Activated CD4-positive, alpha-beta T cell treated with anti-CD3 and anti-CD28 coated beads, Interleukin-2, amount 10 ng/mL, durations not matched to agents 24 days and 14 days (primary cell): Measurements from ENCODE around the gene TCP10L. TPM values are rescaled to one million over a fixed set of nuclear protein-coding genes. Genes with fewer than 3 reads are reported as not detected.
A peak's percentile ranks its signal among the peaks of the same experiment; 100 is the strongest.
"Not testable (repeated sequence)": the region's sequence is repeated elsewhere in the genome, so short reads cannot be mapped to it uniquely, and the experiment has no call there.

Experiments used
- DNase-seq: peaks from one replicate; pipeline ENCODE4 v3.0.0; 2022
- H3K27ac Mint-ChIP-seq: one replicate; pipeline ENCODE4 v1.8.0; 2022; ENCODE audit warnings: mild to moderate bottlenecking, mixed read lengths
- H3K27me3 Mint-ChIP-seq: one replicate; pipeline ENCODE4 v1.8.0; 2022; ENCODE audit warnings: mixed read lengths
- H3K36me3 Mint-ChIP-seq: one replicate; pipeline ENCODE4 v1.8.0; 2022; ENCODE audit warnings: low read depth, mild to moderate bottlenecking, mixed read lengths
- H3K4me1 Mint-ChIP-seq: one replicate; pipeline ENCODE4 v1.8.0; 2021; ENCODE audit warnings: mixed read lengths
- H3K4me3 Mint-ChIP-seq: one replicate; pipeline ENCODE4 v1.8.0; 2022; ENCODE audit warnings: mild to moderate bottlenecking, moderate library complexity, mixed read lengths
- H3K9me3 Mint-ChIP-seq: one replicate; pipeline ENCODE4 v1.8.0; 2021; ENCODE audit warnings: mixed read lengths
- intact Hi-C: fragments of 100-400 bp; cut with micrococcal nuclease; formaldehyde crosslinking; loops from one replicate; pipeline ENCODE4 v1.15.1; 2023
- total RNA-seq: library from RNA; stranded (reverse); gene quantifications from 2 replicates; pipeline ENCODE4 v1.2.3, GENCODE V29; 2022

The TCP10L gene
- total RNA-seq, 1 donor from 2014 or later = 0.58 TPM

DNA sequence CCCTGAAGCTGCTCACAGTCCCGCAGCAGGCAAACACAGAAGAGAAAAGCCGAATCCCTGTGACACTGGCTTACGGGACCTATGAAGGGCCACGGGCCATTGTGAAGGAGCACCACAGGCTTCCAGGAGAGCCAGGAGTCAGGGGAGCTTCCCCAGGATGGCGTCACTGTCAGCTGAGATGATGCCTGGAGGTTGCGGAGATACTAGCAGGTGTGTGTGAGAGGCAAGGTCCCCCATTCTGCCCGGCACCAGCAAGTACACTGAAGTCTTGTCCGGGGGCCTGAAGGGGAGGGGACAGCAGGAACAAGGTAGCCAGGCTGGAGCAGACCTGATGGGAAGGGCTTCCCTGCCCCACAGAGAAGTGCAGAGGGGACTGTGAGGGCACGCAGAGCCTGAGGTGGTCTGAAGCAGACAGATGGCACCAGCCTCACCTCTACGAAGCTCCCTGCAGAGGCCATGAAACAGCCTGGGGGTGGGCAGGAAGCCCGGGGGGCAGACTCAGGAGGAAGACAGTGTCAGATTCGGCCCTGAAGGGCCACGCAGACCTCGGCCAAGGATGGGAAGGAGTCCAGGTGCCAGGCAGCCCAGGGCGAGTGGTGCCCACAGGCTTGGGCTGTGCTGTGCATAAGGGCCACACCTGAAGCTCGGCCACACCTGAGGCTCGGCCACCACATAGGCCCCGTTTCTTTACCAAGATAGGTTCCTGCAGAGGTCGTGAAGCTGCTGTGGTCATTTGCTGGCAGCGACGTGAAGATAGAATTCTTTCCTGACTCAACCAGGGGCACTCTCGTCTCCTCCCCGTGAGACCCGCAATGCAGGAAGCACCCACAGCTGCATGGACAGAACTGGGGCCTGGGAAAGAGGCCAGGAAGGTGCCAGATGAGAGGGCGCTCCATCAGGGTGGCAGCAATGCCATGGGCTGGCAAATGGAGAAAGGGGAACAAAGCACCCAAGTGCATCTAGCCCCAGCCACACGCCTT is 10.1 kb downstream of the TCP10L start:
- Mint-ChIP-seq H3K9me3 (no peaks in the 10 kb centered on the region), H3K4me3 (no peak overlapping the region), H3K36me3 (no peaks in the 10 kb centered on the region), H3K27ac (no peak overlapping the region), H3K4me1 (peaks cover under 1% of the 10 kb centered on the region), H3K27me3 (peaks cover 2% of the 10 kb centered on the region)
- DNase-seq = no peak
- intact Hi-C loops = no loop called here

DNA sequence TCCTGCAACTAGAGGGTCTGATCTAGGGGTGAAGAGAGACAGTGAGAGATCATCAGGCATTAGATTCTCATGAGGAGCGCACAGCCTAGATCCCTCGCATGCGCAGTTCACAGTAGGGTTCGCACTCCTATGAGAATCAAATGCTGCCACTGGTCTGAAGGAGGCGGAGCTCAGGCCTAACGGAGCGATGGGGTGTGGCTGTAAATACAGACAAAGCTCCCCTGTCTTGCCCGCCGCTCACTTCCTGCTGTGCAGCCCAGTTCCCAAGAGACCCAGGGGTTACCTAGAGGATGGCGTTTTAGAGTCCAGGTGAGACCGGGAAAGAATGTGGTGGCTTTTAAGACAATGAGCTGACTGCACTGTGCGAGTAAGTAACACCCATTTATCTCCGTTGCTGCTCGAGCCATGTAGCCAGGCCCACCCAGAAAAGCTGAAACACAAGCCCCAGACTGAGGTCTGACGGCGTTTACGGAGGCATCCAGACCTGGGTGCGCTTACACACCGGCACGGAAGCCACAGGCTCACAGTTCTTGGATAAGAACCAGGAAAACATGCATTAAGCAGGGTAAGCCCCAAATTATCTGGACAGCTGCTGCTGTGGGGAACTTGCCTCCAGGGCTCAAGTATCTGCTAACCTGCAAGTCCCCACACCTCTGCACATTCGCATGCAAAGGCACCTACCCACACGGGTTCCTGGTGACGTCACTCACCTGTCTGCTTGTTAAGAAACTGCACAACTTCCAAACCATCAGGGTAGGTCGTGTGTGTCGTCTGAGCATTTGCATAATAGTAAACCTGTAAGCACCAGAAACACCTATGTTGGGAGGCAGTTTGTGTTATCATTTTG is 12.5 kb downstream of the TCP10L start:
- intact Hi-C loops = no loop called here
- H3K9me3 Mint-ChIP-seq = no peaks in the 10 kb centered on the region
- H3K36me3 Mint-ChIP-seq = no peaks in the 10 kb centered on the region
- peaks cover 12% of the 10 kb centered on the region for H3K4me1 Mint-ChIP-seq
- no peak overlapping the region for H3K27ac Mint-ChIP-seq
- H3K4me3 Mint-ChIP-seq = no peak overlapping the region
- DNase-seq = no peak
- peaks cover 2% of the 10 kb centered on the region for H3K27me3 Mint-ChIP-seq

DNA sequence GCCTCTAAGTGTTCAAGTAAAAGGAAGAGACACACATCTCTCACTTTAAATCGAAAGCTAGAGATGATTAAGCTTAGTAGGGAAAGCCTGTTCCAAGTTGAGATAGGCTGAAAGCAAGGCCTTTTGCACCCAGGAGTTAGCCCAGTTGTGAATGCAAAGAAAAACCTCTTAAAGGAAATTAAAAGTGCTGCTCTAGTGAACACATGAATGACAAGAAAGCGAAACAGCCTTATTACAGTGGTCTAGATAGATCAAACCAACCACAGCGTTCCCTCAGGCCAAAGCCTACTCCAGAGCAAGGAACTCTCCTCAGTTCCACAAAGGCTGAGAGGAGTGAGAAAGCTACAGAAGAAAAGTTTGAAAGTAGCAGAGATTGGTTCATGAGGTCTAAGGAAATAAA is 14.9 kb downstream of the TCP10L start:
- peak overlapping the region; percentile 95 for H3K4me3 Mint-ChIP-seq

DNA sequence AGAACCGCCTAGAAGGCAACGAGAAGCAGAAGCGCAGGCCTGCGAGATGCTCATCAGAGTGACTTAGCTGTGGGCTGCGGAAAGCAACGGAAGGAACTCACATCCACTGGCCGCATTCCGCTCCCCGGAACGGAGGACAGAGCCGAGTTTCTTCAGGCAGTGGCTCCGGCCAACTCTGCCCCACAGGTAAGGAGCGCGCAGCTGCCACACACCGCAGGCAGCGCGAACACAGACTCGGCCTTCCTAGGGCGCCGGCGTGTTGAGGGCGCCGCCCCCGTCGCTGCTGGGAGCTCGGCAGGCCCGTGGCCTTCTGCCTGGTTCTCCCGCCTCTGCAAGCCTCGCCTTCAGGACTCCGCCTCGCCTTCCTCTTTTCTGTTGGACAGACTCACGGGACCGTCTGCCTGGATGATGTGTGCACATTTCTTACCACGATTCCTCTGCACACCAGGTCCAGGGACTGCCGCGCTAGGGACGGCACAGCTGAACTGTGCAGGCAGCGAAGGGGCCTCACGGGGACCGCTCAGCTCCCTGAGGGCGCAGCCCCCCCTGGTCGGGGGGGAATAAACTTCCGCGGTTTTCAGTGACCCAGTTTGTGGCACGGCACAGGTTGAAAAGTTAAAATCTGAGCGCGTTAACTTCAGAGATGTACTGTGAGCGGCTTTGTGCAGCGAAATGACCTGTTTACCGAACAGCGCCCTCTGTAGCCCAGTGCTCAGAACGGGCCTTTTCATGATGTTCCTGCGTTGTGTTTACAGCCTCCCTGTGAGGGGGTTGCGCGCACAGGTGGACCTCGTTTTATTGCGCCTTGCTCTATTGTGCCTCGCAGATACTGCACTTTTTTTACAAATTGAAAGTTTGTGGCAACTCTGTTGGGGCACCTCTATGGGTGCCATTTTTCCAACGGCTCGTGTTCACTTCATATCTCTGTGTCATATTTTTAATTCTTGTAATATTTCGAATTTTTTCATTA is 15.8 kb downstream of the TCP10L start:
- Mint-ChIP-seq H3K27me3 (peaks cover 8% of the 10 kb centered on the region), H3K4me1 (peaks cover 12% of the 10 kb centered on the region), H3K4me3 (peak overlapping the region; percentile 95), H3K9me3 (peaks cover 10% of the 10 kb centered on the region), H3K27ac (peak overlapping the region; percentile 16), H3K36me3 (no peaks in the 10 kb centered on the region)
- intact Hi-C loops = loop anchor here (1.0 to 5.0 kb wide), 4 partner anchors 77 to 292 kb away; partner anchors contain the start of gene MIS18A
- DNase-seq = peak; percentile 93

More for the DNA sequence above, 14.9 kb downstream of the TCP10L start:
- peaks cover 1% of the 10 kb centered on the region for H3K9me3 Mint-ChIP-seq
- no peak for DNase-seq
- H3K4me1 Mint-ChIP-seq = peaks cover 12% of the 10 kb centered on the region
- no peak overlapping the region for H3K27ac Mint-ChIP-seq
- intact Hi-C loops = no loop called here
- peaks cover 2% of the 10 kb centered on the region for H3K27me3 Mint-ChIP-seq
- H3K36me3 Mint-ChIP-seq = no peaks in the 10 kb centered on the region

DNA sequence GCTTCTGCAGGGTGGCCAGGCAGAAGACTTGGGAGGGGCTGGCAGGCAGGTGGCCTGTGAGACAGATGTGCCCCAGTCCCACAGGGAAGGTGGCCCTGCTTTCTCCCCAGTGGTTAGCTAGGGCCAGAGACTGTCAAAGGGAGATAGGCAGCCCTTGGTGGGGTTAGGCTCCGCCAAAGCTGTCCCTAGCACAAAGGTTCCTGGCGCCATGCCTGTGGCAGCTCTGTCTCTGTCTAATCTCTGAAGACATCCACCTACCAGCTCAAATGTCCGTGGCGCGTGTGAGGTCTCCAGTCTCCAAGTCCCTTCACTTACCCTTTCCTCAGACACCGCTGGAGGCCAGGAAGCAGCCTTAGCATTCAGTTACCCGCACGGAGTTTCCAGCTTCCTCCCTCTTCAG is 17.7 kb downstream of the TCP10L start:
- H3K4me1 Mint-ChIP-seq = peaks cover 12% of the 10 kb centered on the region
- no peak for DNase-seq
- no peak overlapping the region for H3K27ac Mint-ChIP-seq
- H3K27me3 Mint-ChIP-seq = peaks cover 7% of the 10 kb centered on the region
- intact Hi-C loops = loop anchor here (5.0 kb wide), 2 partner anchors 75 to 290 kb away; partner anchors contain the start of gene MIS18A
- H3K9me3 Mint-ChIP-seq = peaks cover 12% of the 10 kb centered on the region
- no peak overlapping the region for H3K4me3 Mint-ChIP-seq
- H3K36me3 Mint-ChIP-seq = no peaks in the 10 kb centered on the region

DNA sequence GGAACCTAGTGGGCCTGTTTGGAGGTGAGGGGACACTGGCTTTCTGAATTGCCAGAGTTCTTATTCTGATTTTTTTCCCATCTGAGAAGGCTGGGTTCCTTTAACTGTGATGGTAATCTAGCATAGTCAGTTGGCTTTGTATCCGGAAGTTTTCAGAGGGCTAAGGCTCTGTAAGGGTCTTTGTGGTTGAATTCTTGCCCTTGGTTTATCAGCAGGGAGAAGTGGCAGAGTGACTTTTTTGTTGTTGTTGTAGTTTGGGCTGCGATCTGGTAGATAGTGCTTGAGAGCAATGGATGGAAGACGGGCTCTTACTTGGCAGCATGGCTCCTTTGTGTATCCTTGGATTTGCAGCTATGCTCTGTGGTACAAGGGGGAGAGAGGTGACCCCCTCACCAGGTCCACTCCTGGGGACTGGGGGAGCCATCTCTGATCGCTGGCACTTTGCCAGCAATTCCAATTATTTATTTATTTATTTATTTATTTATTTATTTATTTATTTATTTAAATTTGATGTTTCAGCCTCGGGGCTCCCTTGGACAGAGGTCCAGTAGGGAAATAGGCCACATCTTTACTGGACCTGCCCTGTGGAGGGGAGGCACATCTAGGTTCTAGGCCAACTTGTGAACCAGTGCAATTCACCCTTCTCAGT is 18.5 kb downstream of the TCP10L start:
- no peak overlapping the region for H3K27ac Mint-ChIP-seq
- intact Hi-C loops = loop anchor here (5.0 kb wide), 2 partner anchors 75 to 290 kb away; partner anchors contain the start of gene MIS18A
- H3K9me3 Mint-ChIP-seq = peaks cover 12% of the 10 kb centered on the region
- no peak for DNase-seq
- peaks cover 7% of the 10 kb centered on the region for H3K27me3 Mint-ChIP-seq
- no peaks in the 10 kb centered on the region for H3K36me3 Mint-ChIP-seq
- peaks cover 12% of the 10 kb centered on the region for H3K4me1 Mint-ChIP-seq
- no peak overlapping the region for H3K4me3 Mint-ChIP-seq

DNA sequence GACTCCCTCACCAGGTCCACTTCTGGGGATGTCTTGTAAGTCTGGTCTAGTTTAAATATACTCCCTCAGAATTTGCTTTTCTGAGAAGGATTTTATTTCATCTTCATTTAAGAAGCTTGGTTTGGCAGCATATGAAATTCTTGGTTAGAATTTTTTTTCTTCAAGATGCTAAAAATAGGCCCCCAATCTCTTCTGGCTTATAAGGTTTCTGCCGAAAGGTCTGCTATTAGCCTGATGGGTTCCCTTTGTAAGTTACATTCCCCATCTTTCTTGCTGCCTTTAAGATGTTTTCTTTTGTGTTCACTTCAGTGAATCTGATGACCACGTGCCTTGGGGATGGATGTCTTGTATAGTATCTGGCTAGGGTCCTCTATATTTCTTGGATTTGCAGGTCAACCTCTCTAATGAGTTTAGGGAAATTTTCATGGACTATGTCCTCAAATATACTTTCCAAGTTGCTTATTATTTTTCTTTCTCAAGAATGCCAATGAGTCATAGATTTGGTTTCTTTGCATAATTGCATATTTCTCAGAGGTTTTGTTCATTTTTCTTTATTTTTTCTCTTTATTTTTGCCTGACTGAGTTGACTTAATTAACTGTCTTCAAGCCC is 19.4 kb downstream of the TCP10L start:
- Mint-ChIP-seq H3K27ac (no peak overlapping the region), H3K36me3 (no peaks in the 10 kb centered on the region), H3K4me3 (no peak overlapping the region), H3K9me3 (peaks cover 12% of the 10 kb centered on the region), H3K4me1 (peaks cover 12% of the 10 kb centered on the region), H3K27me3 (peaks cover 7% of the 10 kb centered on the region)
- intact Hi-C loops = loop anchor here (5.0 kb wide), 2 partner anchors 74 to 289 kb away; partner anchors contain the start of gene MIS18A
- DNase-seq = no peak

DNA sequence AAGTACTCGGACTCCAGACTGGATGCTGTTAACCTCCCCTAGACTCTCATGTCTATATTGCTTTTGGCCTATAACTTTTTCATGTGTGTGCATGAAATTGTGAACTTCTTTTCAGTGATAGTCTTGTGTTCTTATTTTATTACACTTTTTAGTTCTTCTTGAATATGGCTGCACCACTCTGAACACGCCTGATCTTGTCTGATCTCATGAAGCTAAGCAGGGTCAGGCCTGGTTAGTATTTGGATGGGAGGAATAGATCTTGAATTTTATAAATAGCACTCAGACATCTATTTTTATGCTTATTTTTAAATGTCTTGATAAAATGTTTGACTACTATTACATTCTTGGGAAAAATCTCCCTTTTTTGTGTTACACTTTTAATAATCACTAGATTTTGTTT is 22.4 kb downstream of the TCP10L start:
- Mint-ChIP-seq H3K4me1 (no peaks in the 10 kb centered on the region), H3K4me3 (no peak overlapping the region), H3K36me3 (no peaks in the 10 kb centered on the region), H3K27me3 (peaks cover 7% of the 10 kb centered on the region), H3K9me3 (peaks cover 12% of the 10 kb centered on the region), H3K27ac (no peak overlapping the region)
- intact Hi-C loops = no loop called here
- DNase-seq = no peak

DNA sequence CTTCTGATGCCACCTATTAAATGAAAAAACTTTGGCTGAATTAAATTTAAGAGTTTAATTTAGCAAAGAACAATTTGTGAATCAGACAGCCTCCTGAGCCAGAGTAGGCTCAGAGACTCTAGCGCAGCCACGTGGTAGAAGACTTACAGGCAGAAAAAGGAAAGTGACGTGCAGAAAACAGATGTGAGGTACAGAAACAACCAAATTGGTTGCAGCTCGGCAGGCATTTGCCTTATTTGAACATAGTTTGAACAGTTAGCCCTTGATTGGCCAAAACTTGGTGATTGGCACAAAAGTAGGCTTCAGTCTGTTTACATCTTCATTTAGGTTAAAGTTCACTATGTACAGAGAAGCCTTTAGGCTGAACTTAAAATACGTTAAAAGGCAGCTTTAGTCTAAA is 22.9 kb downstream of the TCP10L start:
- Mint-ChIP-seq H3K4me1 (no peaks in the 10 kb centered on the region), H3K36me3 (no peaks in the 10 kb centered on the region), H3K9me3 (peaks cover 12% of the 10 kb centered on the region), H3K4me3 (no peak overlapping the region), H3K27ac (no peak overlapping the region), H3K27me3 (peaks cover 7% of the 10 kb centered on the region)
- intact Hi-C loops = no loop called here
- no peak for DNase-seq

DNA sequence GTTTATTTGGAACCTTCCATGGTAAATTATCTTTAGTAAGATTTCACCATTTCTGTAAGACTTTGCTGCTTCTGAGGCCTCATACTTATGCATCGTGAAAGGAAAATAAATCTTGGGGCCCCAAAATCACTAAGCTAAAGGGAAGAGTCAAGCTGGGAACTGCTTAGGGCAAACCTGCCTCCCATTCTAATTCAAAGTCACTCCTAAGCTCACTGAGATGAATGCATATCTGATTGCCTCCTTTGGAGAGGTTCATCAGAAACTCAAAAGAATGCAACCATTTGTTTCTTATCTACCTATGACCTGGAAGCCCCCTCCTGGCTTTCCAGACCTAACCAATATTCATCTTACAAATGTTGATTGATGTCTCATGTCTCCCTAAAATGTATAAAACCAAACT is 23.8 kb downstream of the TCP10L start:
- H3K4me3 Mint-ChIP-seq, H3K27me3 Mint-ChIP-seq, DNase-seq, H3K4me1 Mint-ChIP-seq, intact Hi-C loops, H3K27ac Mint-ChIP-seq, H3K36me3 Mint-ChIP-seq: not testable (repeated sequence)
- peaks cover 12% of the 10 kb centered on the region for H3K9me3 Mint-ChIP-seq

DNA sequence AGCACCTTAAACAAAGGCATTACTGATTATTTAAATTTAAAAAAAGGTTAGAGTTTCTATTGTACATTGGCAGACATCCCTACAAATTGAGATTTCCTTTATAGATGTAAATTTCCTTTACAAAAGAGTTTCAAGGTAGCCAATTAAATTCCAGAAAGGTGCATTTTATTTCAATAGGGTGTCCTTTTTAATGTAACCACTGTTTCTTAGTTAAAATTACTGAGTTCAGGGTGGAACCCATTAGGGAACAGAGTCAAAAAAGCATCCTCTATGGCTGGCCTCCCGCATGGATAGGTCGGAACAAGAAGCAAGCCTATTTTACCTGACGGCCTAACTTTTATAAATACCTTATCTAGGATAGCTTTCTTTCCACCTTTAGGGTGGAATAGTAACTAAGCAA is 24.4 kb downstream of the TCP10L start:
- no peak overlapping the region for H3K4me3 Mint-ChIP-seq
- H3K27me3 Mint-ChIP-seq = peaks cover 7% of the 10 kb centered on the region
- intact Hi-C loops = no loop called here
- H3K4me1 Mint-ChIP-seq = no peaks in the 10 kb centered on the region
- H3K9me3 Mint-ChIP-seq = peaks cover 12% of the 10 kb centered on the region
- no peak overlapping the region for H3K27ac Mint-ChIP-seq
- H3K36me3 Mint-ChIP-seq = no peaks in the 10 kb centered on the region
- DNase-seq = no peak

DNA sequence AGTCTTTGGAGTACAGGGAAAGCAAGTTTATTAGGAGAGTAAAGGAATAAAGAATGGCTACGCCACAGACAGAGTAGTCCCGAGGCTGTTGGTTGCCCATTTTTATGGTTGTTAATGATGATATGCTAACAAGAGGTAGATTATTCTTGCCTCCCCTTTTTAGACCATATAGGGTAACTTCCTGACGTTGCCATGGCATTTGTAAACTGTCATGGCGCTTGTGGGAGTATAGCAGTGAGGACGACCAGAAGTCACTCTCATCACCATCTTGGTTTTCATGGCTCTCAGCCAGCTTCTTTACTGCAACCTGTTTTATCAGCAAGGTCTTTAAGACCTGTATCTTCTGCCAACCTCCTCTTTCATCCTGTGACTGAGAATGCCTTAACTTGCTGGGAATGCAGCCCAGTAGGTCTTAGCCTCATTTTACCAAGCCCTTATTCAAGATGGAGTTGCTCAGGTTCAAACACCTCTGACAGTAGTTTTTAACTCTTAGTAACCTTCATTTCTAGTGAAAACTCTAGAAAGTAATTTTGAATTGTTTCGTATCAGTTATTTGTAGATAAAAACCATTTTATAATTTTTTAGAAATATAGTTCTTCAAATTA is 26.2 kb downstream of the TCP10L start:
- H3K36me3 Mint-ChIP-seq = no peaks in the 10 kb centered on the region
- intact Hi-C loops = no loop called here
- no peak overlapping the region for H3K4me3 Mint-ChIP-seq
- H3K9me3 Mint-ChIP-seq = no peaks in the 10 kb centered on the region
- H3K27me3 Mint-ChIP-seq = no peaks in the 10 kb centered on the region
- H3K27ac Mint-ChIP-seq = no peak overlapping the region
- no peak for DNase-seq
- H3K4me1 Mint-ChIP-seq = no peaks in the 10 kb centered on the region
